Lower leg skin (tissue), 4 donors: ENCODE data around the gene PEX7. TPM values are rescaled to one million over a fixed set of nuclear protein-coding genes. Genes with fewer than 3 reads are reported as not detected.
"Not testable (repeated sequence)": the region's sequence is repeated elsewhere in the genome, so short reads cannot be mapped to it uniquely, and the experiment has no call there.

Experiments used
- DNase-seq, 2 donors: peaks; one replicate each; pipeline ENCODE4 v3.0.0-alpha.2; 2019; ENCODE audit warnings: low spot score in 2 of 2
- H3K4me3 ChIP-seq: fragments of 200-600 bp; sonication (generic); 2 replicates; pipeline ENCODE4 v1.5.1; 2017; ENCODE audit warnings: mild to moderate bottlenecking, low read depth; ENCODE audit not compliant: poor library complexity, severe bottlenecking
- CTCF ChIP-seq, 3 donors: fragments of 450-650 bp; IDR thresholded peaks; one replicate each; pipeline ENCODE4 v1.5.1; 2016; ENCODE audit warnings: antibody characterized with exemption in 3 of 3, mild to moderate bottlenecking in 3 of 3, moderate library complexity in 2 of 3
- POLR2A ChIP-seq, 2 donors: fragments of 450-650 bp; IDR thresholded peaks; one replicate each; pipeline ENCODE4 v1.6.1; 2016 to 2017; ENCODE audit warnings: antibody characterized with exemption in 2 of 2, mild to moderate bottlenecking in 1 of 2, moderate library complexity in 1 of 2
- WGBS, 2 donors: methylation state at CpG; one replicate each; pipeline ENCODE4 v1.1.5; 2018; 5-methylcytosine and 5-hydroxymethylcytosine counted together
- intact Hi-C: fragments of 100-400 bp; cut with DNase I; formaldehyde crosslinking; loops from one replicate; pipeline ENCODE4 v1.15.0; 2023; ENCODE audit warnings: low total_unique reads
- total RNA-seq, 4 donors: library from RNA; depleted of rRNA; stranded (reverse); fragments of >200 nt; gene quantifications; one replicate each; pipeline ENCODE4 v1.1.0, GENCODE V29; 2016

The PEX7 gene
- total RNA-seq, 4 donors from 2014 or later, result 15.2 to 21.5 (median 21.2) TPM

GRCh38 chr6:136862662-136863061, 40.3 kb downstream of the PEX7 start:
- DNase-seq, result no peak
- TF ChIP-seq POLR2A (IDR thresholded peaks at IDR 0.05) (no peak), CTCF (IDR thresholded peaks at IDR 0.05) (no peak)
- 87 to 100% methylated on average over 1 of the region's 1 CpG for WGBS, 2 donors
- no peak overlapping the region for H3K4me3 ChIP-seq
- intact Hi-C loops, result no loop called here

- TF ChIP-seq POLR2A (IDR thresholded peaks at IDR 0.05) (no peak), CTCF (IDR thresholded peaks at IDR 0.05) (no peak)
- DNase-seq, result no peak
- H3K4me3 ChIP-seq, result no peak overlapping the region
- WGBS, 2 donors, result 73 to 78% methylated on average over 5 of the region's 5 CpGs
- intact Hi-C loops, result no loop called here
These were observed 41.4 kb downstream of the PEX7 start for GRCh38 chr6:136863752-136864151.

GRCh38 chr6:136864676-136865075, 42.3 kb downstream of the PEX7 start:
- no peak overlapping the region for H3K4me3 ChIP-seq
- TF ChIP-seq CTCF (IDR thresholded peaks at IDR 0.05), result no peak
- TF ChIP-seq POLR2A (IDR thresholded peaks at IDR 0.05), result no peak
- WGBS, 2 donors, result 93 to 94% methylated on average over 4 of the region's 4 CpGs
- intact Hi-C loops, result no loop called here
- no peak for DNase-seq

- 81 to 89% methylated on average over 4 of the region's 4 CpGs for WGBS, 2 donors
- H3K4me3 ChIP-seq, result no peak overlapping the region
- TF ChIP-seq CTCF (IDR thresholded peaks at IDR 0.05) (no peak), POLR2A (IDR thresholded peaks at IDR 0.05) (no peak)
- no peak for DNase-seq
- intact Hi-C loops, result no loop called here
These were observed 44.6 kb downstream of the PEX7 start for GRCh38 chr6:136866872-136867416.

GRCh38 chr6:136869451-136869850, 47.1 kb downstream of the PEX7 start:
- no peak for TF ChIP-seq POLR2A (IDR thresholded peaks at IDR 0.05)
- no peak for TF ChIP-seq CTCF (IDR thresholded peaks at IDR 0.05)
- WGBS, 2 donors, result 51 to 59% methylated on average over 2 of the region's 2 CpGs
- intact Hi-C loops, result no loop called here
- no peak overlapping the region for H3K4me3 ChIP-seq
- no peak for DNase-seq

GRCh38 chr6:136873748-136874147, 51.4 kb downstream of the PEX7 start:
- no peak overlapping the region for H3K4me3 ChIP-seq
- WGBS, 2 donors, result 93 to 97% methylated on average over 3 of the region's 3 CpGs
- no peak for DNase-seq
- intact Hi-C loops, result no loop called here
- TF ChIP-seq CTCF (IDR thresholded peaks at IDR 0.05), result no peak
- no peak for TF ChIP-seq POLR2A (IDR thresholded peaks at IDR 0.05)

GRCh38 chr6:136876469-136876868, 54.1 kb downstream of the PEX7 start:
- DNase-seq, H3K4me3 ChIP-seq, intact Hi-C loops: not testable (repeated sequence)
- WGBS, 2 donors, result 95 to 97% methylated on average over 4 of the region's 4 CpGs
